HUES48 (cell line): Measurements from ENCODE around the gene PAX5.

Source experiments
- H3K27ac ChIP-seq: one replicate; pipeline ENCODE4 v1.7.0; 2013; ENCODE audit warnings: low read depth, low read length, inconsistent platforms
- H3K27me3 ChIP-seq: 2 replicates; pipeline ENCODE4 v1.6.1; 2013; ENCODE audit warnings: mild to moderate bottlenecking, low read length; ENCODE audit not compliant: control insufficient read depth, insufficient read depth
- H3K36me3 ChIP-seq: 2 replicates; pipeline ENCODE4 v1.6.1; 2013; ENCODE audit warnings: low read length; ENCODE audit not compliant: control insufficient read depth, insufficient read depth
- H3K4me1 ChIP-seq: 2 replicates; pipeline ENCODE4 v1.6.1; 2013; ENCODE audit warnings: mild to moderate bottlenecking, low read length; ENCODE audit not compliant: control insufficient read depth, insufficient read depth
- H3K4me3 ChIP-seq: 2 replicates; pipeline ENCODE4 v1.5.1; 2013; ENCODE audit warnings: mild to moderate bottlenecking, low read depth, low read length
- H3K9ac ChIP-seq: 2 replicates; pipeline ENCODE4 v1.6.1; 2013; ENCODE audit warnings: mild to moderate bottlenecking, low read depth, low read length, moderate library complexity
- H3K9me3 ChIP-seq: 2 replicates; pipeline ENCODE4 v1.6.1; 2013; ENCODE audit warnings: low read length; ENCODE audit not compliant: control insufficient read depth, insufficient read depth

The PAX5 gene

GRCh38 chr9:36898431-36899020 is 135.5 kb downstream of the PAX5 start:
- Histone ChIP-seq H3K27me3 (no peaks in the 10 kb centered on the region), H3K9ac (no peak overlapping the region), H3K4me3 (no peak overlapping the region), H3K36me3 (no peaks in the 10 kb centered on the region), H3K4me1 (no peaks in the 10 kb centered on the region), H3K27ac (no peak overlapping the region), H3K9me3 (no peaks in the 10 kb centered on the region)

- Histone ChIP-seq H3K27me3 (no peaks in the 10 kb centered on the region), H3K9ac (no peak overlapping the region), H3K9me3 (no peaks in the 10 kb centered on the region), H3K4me1 (no peaks in the 10 kb centered on the region), H3K36me3 (no peaks in the 10 kb centered on the region), H3K27ac (no peak overlapping the region), H3K4me3 (no peak overlapping the region)
Observed at GRCh38 chr9:36897478-36897877, 136.6 kb downstream of the PAX5 start.

- H3K27ac ChIP-seq, result no peak overlapping the region
- no peaks in the 10 kb centered on the region for H3K4me1 ChIP-seq
- H3K9ac ChIP-seq, result no peak overlapping the region
- H3K4me3 ChIP-seq, result no peak overlapping the region
- no peaks in the 10 kb centered on the region for H3K36me3 ChIP-seq
- H3K27me3 ChIP-seq, result no peaks in the 10 kb centered on the region
- no peaks in the 10 kb centered on the region for H3K9me3 ChIP-seq
Observed at GRCh38 chr9:36897019-36897418, 137.0 kb downstream of the PAX5 start.

- H3K27me3 ChIP-seq, result no peaks in the 10 kb centered on the region
- H3K9ac ChIP-seq, result no peak overlapping the region
- H3K36me3 ChIP-seq, result no peaks in the 10 kb centered on the region
- H3K4me1 ChIP-seq, result peaks cover 5% of the 10 kb centered on the region; the same call in 1 of the 2 replicates
- H3K27ac ChIP-seq, result no peak overlapping the region
- H3K4me3 ChIP-seq, result no peak overlapping the region
- no peaks in the 10 kb centered on the region for H3K9me3 ChIP-seq
Observed at GRCh38 chr9:36896296-36896695, 137.8 kb downstream of the PAX5 start.

GRCh38 chr9:36895744-36896260 is 138.3 kb downstream of the PAX5 start:
- H3K27me3 ChIP-seq, result no peaks in the 10 kb centered on the region

GRCh38 chr9:36894695-36895310 is 139.3 kb downstream of the PAX5 start:
- Histone ChIP-seq H3K36me3 (no peaks in the 10 kb centered on the region), H3K27ac (no peak overlapping the region), H3K27me3 (no peaks in the 10 kb centered on the region), H3K4me3 (no peak overlapping the region), H3K4me1 (peaks cover 5% of the 10 kb centered on the region; the same call in 1 of the 2 replicates), H3K9ac (no peak overlapping the region), H3K9me3 (no peaks in the 10 kb centered on the region)

More at GRCh38 chr9:36895744-36896260, 138.3 kb downstream of the PAX5 start:
- no peaks in the 10 kb centered on the region for H3K9me3 ChIP-seq
- H3K9ac ChIP-seq, result no peak overlapping the region
- no peak overlapping the region for H3K27ac ChIP-seq
- H3K4me3 ChIP-seq, result no peak overlapping the region
- H3K36me3 ChIP-seq, result no peaks in the 10 kb centered on the region
- peaks cover 5% of the 10 kb centered on the region; the same call in 1 of the 2 replicates for H3K4me1 ChIP-seq

GRCh38 chr9:36893911-36894310 is 140.2 kb downstream of the PAX5 start:
- Histone ChIP-seq H3K27ac (no peak overlapping the region), H3K4me3 (no peak overlapping the region), H3K36me3 (no peaks in the 10 kb centered on the region), H3K9me3 (no peaks in the 10 kb centered on the region), H3K9ac (no peak overlapping the region), H3K4me1 (peaks cover 5% of the 10 kb centered on the region; the same call in 1 of the 2 replicates), H3K27me3 (no peaks in the 10 kb centered on the region)

- Histone ChIP-seq H3K27ac (no peak overlapping the region), H3K4me3 (no peak overlapping the region), H3K9ac (no peak overlapping the region), H3K27me3 (no peaks in the 10 kb centered on the region), H3K36me3 (no peaks in the 10 kb centered on the region), H3K9me3 (no peaks in the 10 kb centered on the region), H3K4me1 (peaks cover 5% of the 10 kb centered on the region; the same call in 1 of the 2 replicates)
Observed at GRCh38 chr9:36893184-36893583, 140.9 kb downstream of the PAX5 start.

GRCh38 chr9:36892279-36892678 is 141.8 kb downstream of the PAX5 start:
- no peaks in the 10 kb centered on the region for H3K9me3 ChIP-seq
- H3K27ac ChIP-seq, result no peak overlapping the region
- peaks cover 5% of the 10 kb centered on the region; the same call in 1 of the 2 replicates for H3K4me1 ChIP-seq
- H3K4me3 ChIP-seq, result no peak overlapping the region
- H3K27me3 ChIP-seq, result no peaks in the 10 kb centered on the region
- H3K36me3 ChIP-seq, result no peaks in the 10 kb centered on the region
- H3K9ac ChIP-seq, result no peak overlapping the region

- H3K27ac ChIP-seq, result no peak overlapping the region
- no peak overlapping the region for H3K9ac ChIP-seq
- no peaks in the 10 kb centered on the region for H3K27me3 ChIP-seq
- H3K36me3 ChIP-seq, result no peaks in the 10 kb centered on the region
- H3K4me3 ChIP-seq, result no peak overlapping the region
- H3K4me1 ChIP-seq, result peaks cover 5% of the 10 kb centered on the region; the same call in 1 of the 2 replicates
- no peaks in the 10 kb centered on the region for H3K9me3 ChIP-seq
Observed at GRCh38 chr9:36891341-36891811, 142.7 kb downstream of the PAX5 start.

- Histone ChIP-seq H3K36me3 (no peaks in the 10 kb centered on the region), H3K4me3 (no peak overlapping the region), H3K27ac (no peak overlapping the region), H3K9me3 (no peaks in the 10 kb centered on the region), H3K4me1 (peaks cover 5% of the 10 kb centered on the region; the same call in 1 of the 2 replicates), H3K27me3 (no peaks in the 10 kb centered on the region), H3K9ac (no peak overlapping the region)
Observed at GRCh38 chr9:36889844-36890243, 144.2 kb downstream of the PAX5 start.
